ENCODE data around the gene CTNND2. TPM values are rescaled to one million over a fixed set of nuclear protein-coding genes. Genes with fewer than 3 reads are reported as not detected.

The CTNND2 gene
- total and polyA plus RNA-seq, 4 donors: 0.30 to 2.2 (median 0.71) TPM

- Histone ChIP-seq H3K4me3 (no peak overlapping the region), H3K27me3 (ENCODE audit: control insufficient read depth in 3 of 3, insufficient read depth in 3 of 3, low read length in 2 of 3) (no peaks in the 10 kb centered on the region), H3K4me1 (ENCODE audit: control insufficient read depth in 5 of 5, insufficient read depth in 5 of 5, low read length in 5 of 5) (peaks cover 0 to 6% (median 0%) of the 10 kb centered on the region in 5 donors), H3K9me3 (ENCODE audit: control insufficient read depth in 4 of 4, insufficient read depth in 3 of 4, low read length in 3 of 4) (no peaks in the 10 kb centered on the region), H3K27ac (ENCODE audit: low read depth in 1 of 2, low read length in 1 of 2) (no peak overlapping the region), H3K9ac (ENCODE audit: insufficient read depth in 1 of 2, low read length in 2 of 2) (no peak overlapping the region), H3K36me3 (ENCODE audit: control insufficient read depth in 4 of 4, insufficient read depth in 4 of 4, low read length in 4 of 4) (no peaks in the 10 kb centered on the region)
- TF ChIP-seq CTCF (IDR thresholded peaks at IDR 0.05; ENCODE audit: control extremely low read depth, extremely low read depth): peak; percentile 61
- 7 to 13% methylated on average over 17 of the region's 17 CpGs for WGBS, 2 donors
- DNase-seq: peak; percentile 59 to 67 (median 64)
- peak; percentile 66 for ATAC-seq (ENCODE audit: insufficient read depth, low FRiP score)
Measured at GRCh38 chr5:10987925-10988504, 916.2 kb downstream of the CTNND2 start.

- 51 to 62% methylated on average over 8 of the region's 8 CpGs for WGBS, 2 donors
- no peak overlapping the region for H3K4me3 ChIP-seq
Measured at GRCh38 chr5:10987276-10987924, 916.8 kb downstream of the CTNND2 start.

GRCh38 chr5:10985721-10986110, 918.5 kb downstream of the CTNND2 start:
- H3K4me1 ChIP-seq (ENCODE audit: control insufficient read depth in 5 of 5, insufficient read depth in 5 of 5, low read length in 5 of 5): peaks cover 0 to 6% (median 0%) of the 10 kb centered on the region in 5 donors
- no peaks in the 10 kb centered on the region for H3K36me3 ChIP-seq (ENCODE audit: control insufficient read depth in 4 of 4, insufficient read depth in 4 of 4, low read length in 4 of 4)
- ATAC-seq (ENCODE audit: insufficient read depth, low FRiP score) (no peak), DNase-seq (no peak)
- H3K9ac ChIP-seq (ENCODE audit: insufficient read depth in 1 of 2, low read length in 2 of 2): no peak overlapping the region
- H3K4me3 ChIP-seq: no peak overlapping the region
- H3K27ac ChIP-seq (ENCODE audit: low read depth in 1 of 2, low read length in 1 of 2): no peak overlapping the region
- no peaks in the 10 kb centered on the region for H3K27me3 ChIP-seq (ENCODE audit: control insufficient read depth in 3 of 3, insufficient read depth in 3 of 3, low read length in 2 of 3)
- no peaks in the 10 kb centered on the region for H3K9me3 ChIP-seq (ENCODE audit: control insufficient read depth in 4 of 4, insufficient read depth in 3 of 4, low read length in 3 of 4)
- 87 to 97% methylated on average over 2 of the region's 2 CpGs for WGBS, 2 donors
- TF ChIP-seq CTCF (IDR thresholded peaks at IDR 0.05; ENCODE audit: control extremely low read depth, extremely low read depth): no peak

More at GRCh38 chr5:10987276-10987924, 916.8 kb downstream of the CTNND2 start:
- no peaks in the 10 kb centered on the region for H3K9me3 ChIP-seq (ENCODE audit: control insufficient read depth in 4 of 4, insufficient read depth in 3 of 4, low read length in 3 of 4)
- no peak overlapping the region for H3K27ac ChIP-seq (ENCODE audit: low read depth in 1 of 2, low read length in 1 of 2)
- H3K36me3 ChIP-seq (ENCODE audit: control insufficient read depth in 4 of 4, insufficient read depth in 4 of 4, low read length in 4 of 4): no peaks in the 10 kb centered on the region
- no peak for TF ChIP-seq CTCF (IDR thresholded peaks at IDR 0.05; ENCODE audit: control extremely low read depth, extremely low read depth)
- peaks cover 0 to 6% (median 0%) of the 10 kb centered on the region in 5 donors for H3K4me1 ChIP-seq (ENCODE audit: control insufficient read depth in 5 of 5, insufficient read depth in 5 of 5, low read length in 5 of 5)
- DNase-seq (peak in 1 of 3 donors; percentile 18), ATAC-seq (ENCODE audit: insufficient read depth, low FRiP score) (no peak)
- no peaks in the 10 kb centered on the region for H3K27me3 ChIP-seq (ENCODE audit: control insufficient read depth in 3 of 3, insufficient read depth in 3 of 3, low read length in 2 of 3)
- H3K9ac ChIP-seq (ENCODE audit: insufficient read depth in 1 of 2, low read length in 2 of 2): no peak overlapping the region
